Germinal center (tissue), 1 donor: ENCODE measurements around the gene CHD6.

Experiments used
- DNase-seq: peaks from one replicate; pipeline ENCODE4 v3.0.0; 2012; ENCODE audit warnings: mixed read lengths, low spot score

Gene CHD6

GRCh38 chr20:41398408-41398807 lies 219.8 kb downstream of the CHD6 start:
- no peak for DNase-seq

- DNase-seq: no peak
These were observed 222.2 kb downstream of the CHD6 start for GRCh38 chr20:41395667-41396664.

GRCh38 chr20:41394931-41395666 lies 223.1 kb downstream of the CHD6 start:
- DNase-seq: no peak

- DNase-seq: no peak
These were observed 224.1 kb downstream of the CHD6 start for GRCh38 chr20:41394081-41394480.

GRCh38 chr20:41393705-41394066 lies 224.5 kb downstream of the CHD6 start:
- DNase-seq: no peak

GRCh38 chr20:41392871-41393704 lies 225.1 kb downstream of the CHD6 start:
- no peak for DNase-seq

GRCh38 chr20:41392295-41392694 lies 225.9 kb downstream of the CHD6 start:
- DNase-seq: no peak

GRCh38 chr20:41391587-41392001 lies 226.6 kb downstream of the CHD6 start:
- no peak for DNase-seq

- DNase-seq: no peak
These were observed 227.3 kb downstream of the CHD6 start for GRCh38 chr20:41390889-41391288.

- DNase-seq: no peak
These were observed 230.7 kb downstream of the CHD6 start for GRCh38 chr20:41387444-41387851.

- no peak for DNase-seq
These were observed 231.4 kb downstream of the CHD6 start for GRCh38 chr20:41386502-41387427.

GRCh38 chr20:41382791-41383305 lies 235.3 kb downstream of the CHD6 start:
- no peak for DNase-seq

- DNase-seq: no peak
These were observed 237.5 kb downstream of the CHD6 start for GRCh38 chr20:41380551-41381193.

GRCh38 chr20:41379551-41379950 lies 238.6 kb downstream of the CHD6 start:
- DNase-seq: no peak

- no peak for DNase-seq
These were observed 240.9 kb downstream of the CHD6 start for GRCh38 chr20:41377275-41377674.

- no peak for DNase-seq
These were observed 241.8 kb downstream of the CHD6 start for GRCh38 chr20:41376349-41376748.

- no peak for DNase-seq
These were observed 242.3 kb downstream of the CHD6 start for GRCh38 chr20:41375846-41376245.

- no peak for DNase-seq
These were observed 244.0 kb downstream of the CHD6 start for GRCh38 chr20:41373931-41374920.

GRCh38 chr20:41373251-41373783 lies 244.9 kb downstream of the CHD6 start:
- DNase-seq: no peak
